ENCODE measurements around the gene IKZF2. TPM values are rescaled to one million over a fixed set of nuclear protein-coding genes. Genes with fewer than 3 reads are reported as not detected.

IKZF2 gene
- total and polyA plus RNA-seq, 4 donors = 0.35 to 4.7 (median 2.5) TPM

DNA sequence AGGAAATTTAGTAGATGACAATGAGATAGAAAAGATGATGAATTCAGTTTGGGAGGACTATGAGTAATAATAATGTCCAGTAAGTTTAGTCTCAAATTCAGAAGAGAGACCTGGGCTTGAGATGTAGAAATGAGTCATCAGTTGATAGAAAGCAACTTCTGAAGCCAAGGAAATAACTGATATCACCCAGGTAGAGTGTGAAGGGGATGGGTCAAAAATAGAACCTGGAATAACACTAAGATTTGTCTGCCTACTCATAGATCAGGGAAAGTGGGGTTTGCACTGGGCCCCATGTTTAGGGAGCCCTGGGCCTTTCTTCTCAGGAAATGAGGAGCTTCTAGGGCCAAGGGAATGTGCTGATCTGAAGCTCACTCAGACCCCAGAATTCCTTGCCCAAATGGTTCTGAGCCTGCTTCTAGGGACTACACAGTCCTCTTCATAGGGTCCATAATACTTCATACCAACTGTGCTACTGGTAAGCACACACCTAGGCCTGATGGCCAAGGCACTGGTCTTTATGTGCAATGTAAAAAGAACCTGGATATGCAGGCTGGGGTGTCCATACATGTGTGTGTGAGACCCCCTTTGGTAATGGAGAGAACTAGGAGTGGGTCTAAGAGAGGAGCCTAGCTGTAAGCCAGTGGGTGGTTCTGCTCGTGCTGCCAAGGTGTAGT is 141.2 kb downstream of the IKZF2 start:
- Histone ChIP-seq H3K4me1 (ENCODE audit: control insufficient read depth in 4 of 4, insufficient read depth in 4 of 4, low read length in 3 of 4) (no peaks in the 10 kb centered on the region), H3K27me3 (ENCODE audit: control insufficient read depth in 4 of 4, insufficient read depth in 4 of 4, low read length in 3 of 4) (no peaks in the 10 kb centered on the region), H3K9ac (ENCODE audit: low read depth in 1 of 2, low read length in 2 of 2) (no peak overlapping the region), H3K36me3 (ENCODE audit: control insufficient read depth in 4 of 4, insufficient read depth in 3 of 4, low read depth in 1 of 4, low read length in 3 of 4) (peaks cover 0 to 7% (median 5%) of the 10 kb centered on the region in 4 donors), H3K27ac (ENCODE audit: low read depth in 1 of 2, low read length in 2 of 2) (no peak overlapping the region), H3K4me3 (ENCODE audit: low read depth in 1 of 3, low read length in 3 of 3) (no peak overlapping the region), H3K9me3 (ENCODE audit: control insufficient read depth in 4 of 4, low read length in 3 of 4) (no peaks in the 10 kb centered on the region)
- 92% methylated on average over 1 of the region's 1 CpG for WGBS
- TF ChIP-seq FOXA1 (IDR thresholded peaks at IDR 0.05) = no peak
- no peak for TF ChIP-seq RXRA (IDR thresholded peaks at IDR 0.05)
- no peak for TF ChIP-seq RAD21 (IDR thresholded peaks at IDR 0.05)
- TF ChIP-seq, protein P1, sequence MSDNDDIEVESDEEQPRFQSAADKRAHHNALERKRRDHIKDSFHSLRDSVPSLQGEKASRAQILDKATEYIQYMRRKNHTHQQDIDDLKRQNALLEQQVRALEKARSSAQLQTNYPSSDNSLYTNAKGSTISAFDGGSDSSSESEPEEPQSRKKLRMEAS (IDR thresholded peaks at IDR 0.05) = no peak
- TF ChIP-seq GABPA (IDR thresholded peaks at IDR 0.05 in 1 of 2, conservative IDR thresholded peaks at IDR 0.05 in 1 of 2) = no peak
- TF ChIP-seq TAF1 (conservative IDR thresholded peaks at IDR 0.05) = no peak
- no peak for TF ChIP-seq HNF4A (conservative IDR thresholded peaks at IDR 0.05)
- TF ChIP-seq, protein P2, sequence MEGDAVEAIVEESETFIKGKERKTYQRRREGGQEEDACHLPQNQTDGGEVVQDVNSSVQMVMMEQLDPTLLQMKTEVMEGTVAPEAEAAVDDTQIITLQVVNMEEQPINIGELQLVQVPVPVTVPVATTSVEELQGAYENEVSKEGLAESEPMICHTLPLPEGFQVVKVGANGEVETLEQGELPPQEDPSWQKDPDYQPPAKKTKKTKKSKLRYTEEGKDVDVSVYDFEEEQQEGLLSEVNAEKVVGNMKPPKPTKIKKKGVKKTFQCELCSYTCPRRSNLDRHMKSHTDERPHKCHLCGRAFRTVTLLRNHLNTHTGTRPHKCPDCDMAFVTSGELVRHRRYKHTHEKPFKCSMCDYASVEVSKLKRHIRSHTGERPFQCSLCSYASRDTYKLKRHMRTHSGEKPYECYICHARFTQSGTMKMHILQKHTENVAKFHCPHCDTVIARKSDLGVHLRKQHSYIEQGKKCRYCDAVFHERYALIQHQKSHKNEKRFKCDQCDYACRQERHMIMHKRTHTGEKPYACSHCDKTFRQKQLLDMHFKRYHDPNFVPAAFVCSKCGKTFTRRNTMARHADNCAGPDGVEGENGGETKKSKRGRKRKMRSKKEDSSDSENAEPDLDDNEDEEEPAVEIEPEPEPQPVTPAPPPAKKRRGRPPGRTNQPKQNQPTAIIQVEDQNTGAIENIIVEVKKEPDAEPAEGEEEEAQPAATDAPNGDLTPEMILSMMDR (IDR thresholded peaks at IDR 0.05; ENCODE audit: low read depth, low read length, missing input control) = no peak
- DNase-seq (ENCODE audit: low spot score) = no peak

DNA sequence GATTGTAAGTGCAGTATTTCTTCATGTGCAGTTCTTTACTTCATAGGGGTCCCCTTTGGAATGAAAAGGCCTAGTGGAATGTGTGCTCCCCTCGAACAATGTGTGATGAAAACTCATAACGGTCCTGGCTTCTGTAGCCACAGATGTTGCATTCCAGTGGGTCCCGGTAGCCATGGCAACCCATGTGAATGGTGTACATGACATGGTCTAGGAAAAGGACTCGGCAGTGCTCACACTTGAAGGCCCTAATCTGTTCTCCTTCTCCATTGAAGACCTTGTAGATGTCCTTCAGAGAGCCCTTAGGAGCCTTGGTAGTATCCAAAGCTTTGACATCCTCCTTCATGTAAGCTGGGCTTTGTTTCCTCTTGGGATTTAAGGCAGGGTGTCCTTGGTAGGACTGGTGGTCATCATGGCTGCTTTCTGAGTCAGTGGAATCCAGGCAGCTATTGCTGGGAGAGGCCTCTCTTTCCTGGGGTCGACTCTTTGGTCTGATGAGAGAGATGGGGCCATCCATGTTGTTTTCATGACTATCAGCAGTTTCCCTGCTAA is 144.0 kb downstream of the IKZF2 start:
- no peak overlapping the region for H3K4me3 ChIP-seq (ENCODE audit: low read depth in 1 of 3, low read length in 3 of 3)
- H3K9ac ChIP-seq (ENCODE audit: low read depth in 1 of 2, low read length in 2 of 2) = no peak overlapping the region
- 84% methylated on average over 5 of the region's 5 CpGs for WGBS
- DNase-seq (ENCODE audit: low spot score) = no peak
- TF ChIP-seq EGR1 (IDR thresholded peaks at IDR 0.05; ENCODE audit: low read depth in 2 of 2) = no peak
- TF ChIP-seq GABPA (IDR thresholded peaks at IDR 0.05 in 1 of 2, conservative IDR thresholded peaks at IDR 0.05 in 1 of 2) = no peak
- TF ChIP-seq, protein P3, sequence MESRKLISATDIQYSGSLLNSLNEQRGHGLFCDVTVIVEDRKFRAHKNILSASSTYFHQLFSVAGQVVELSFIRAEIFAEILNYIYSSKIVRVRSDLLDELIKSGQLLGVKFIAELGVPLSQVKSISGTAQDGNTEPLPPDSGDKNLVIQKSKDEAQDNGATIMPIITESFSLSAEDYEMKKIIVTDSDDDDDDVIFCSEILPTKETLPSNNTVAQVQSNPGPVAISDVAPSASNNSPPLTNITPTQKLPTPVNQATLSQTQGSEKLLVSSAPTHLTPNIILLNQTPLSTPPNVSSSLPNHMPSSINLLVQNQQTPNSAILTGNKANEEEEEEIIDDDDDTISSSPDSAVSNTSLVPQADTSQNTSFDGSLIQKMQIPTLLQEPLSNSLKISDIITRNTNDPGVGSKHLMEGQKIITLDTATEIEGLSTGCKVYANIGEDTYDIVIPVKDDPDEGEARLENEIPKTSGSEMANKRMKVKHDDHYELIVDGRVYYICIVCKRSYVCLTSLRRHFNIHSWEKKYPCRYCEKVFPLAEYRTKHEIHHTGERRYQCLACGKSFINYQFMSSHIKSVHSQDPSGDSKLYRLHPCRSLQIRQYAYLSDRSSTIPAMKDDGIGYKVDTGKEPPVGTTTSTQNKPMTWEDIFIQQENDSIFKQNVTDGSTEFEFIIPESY (IDR thresholded peaks at IDR 0.05) = no peak
- TF ChIP-seq, protein P4, sequence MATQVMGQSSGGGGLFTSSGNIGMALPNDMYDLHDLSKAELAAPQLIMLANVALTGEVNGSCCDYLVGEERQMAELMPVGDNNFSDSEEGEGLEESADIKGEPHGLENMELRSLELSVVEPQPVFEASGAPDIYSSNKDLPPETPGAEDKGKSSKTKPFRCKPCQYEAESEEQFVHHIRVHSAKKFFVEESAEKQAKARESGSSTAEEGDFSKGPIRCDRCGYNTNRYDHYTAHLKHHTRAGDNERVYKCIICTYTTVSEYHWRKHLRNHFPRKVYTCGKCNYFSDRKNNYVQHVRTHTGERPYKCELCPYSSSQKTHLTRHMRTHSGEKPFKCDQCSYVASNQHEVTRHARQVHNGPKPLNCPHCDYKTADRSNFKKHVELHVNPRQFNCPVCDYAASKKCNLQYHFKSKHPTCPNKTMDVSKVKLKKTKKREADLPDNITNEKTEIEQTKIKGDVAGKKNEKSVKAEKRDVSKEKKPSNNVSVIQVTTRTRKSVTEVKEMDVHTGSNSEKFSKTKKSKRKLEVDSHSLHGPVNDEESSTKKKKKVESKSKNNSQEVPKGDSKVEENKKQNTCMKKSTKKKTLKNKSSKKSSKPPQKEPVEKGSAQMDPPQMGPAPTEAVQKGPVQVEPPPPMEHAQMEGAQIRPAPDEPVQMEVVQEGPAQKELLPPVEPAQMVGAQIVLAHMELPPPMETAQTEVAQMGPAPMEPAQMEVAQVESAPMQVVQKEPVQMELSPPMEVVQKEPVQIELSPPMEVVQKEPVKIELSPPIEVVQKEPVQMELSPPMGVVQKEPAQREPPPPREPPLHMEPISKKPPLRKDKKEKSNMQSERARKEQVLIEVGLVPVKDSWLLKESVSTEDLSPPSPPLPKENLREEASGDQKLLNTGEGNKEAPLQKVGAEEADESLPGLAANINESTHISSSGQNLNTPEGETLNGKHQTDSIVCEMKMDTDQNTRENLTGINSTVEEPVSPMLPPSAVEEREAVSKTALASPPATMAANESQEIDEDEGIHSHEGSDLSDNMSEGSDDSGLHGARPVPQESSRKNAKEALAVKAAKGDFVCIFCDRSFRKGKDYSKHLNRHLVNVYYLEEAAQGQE (IDR thresholded peaks at IDR 0.05) = no peak
- TF ChIP-seq SP1 (IDR thresholded peaks at IDR 0.05) = no peak
- TF ChIP-seq, protein P2 (IDR thresholded peaks at IDR 0.05; ENCODE audit: low read depth, low read length, missing input control) = no peak
- no peak for TF ChIP-seq HNF4G (IDR thresholded peaks at IDR 0.05)
- peaks cover 0 to 7% (median 5%) of the 10 kb centered on the region in 4 donors for H3K36me3 ChIP-seq (ENCODE audit: control insufficient read depth in 4 of 4, insufficient read depth in 3 of 4, low read depth in 1 of 4, low read length in 3 of 4)
- H3K9me3 ChIP-seq (ENCODE audit: control insufficient read depth in 4 of 4, low read length in 3 of 4) = no peaks in the 10 kb centered on the region
- H3K27ac ChIP-seq (ENCODE audit: low read depth in 1 of 2, low read length in 2 of 2) = no peak overlapping the region
- no peaks in the 10 kb centered on the region for H3K27me3 ChIP-seq (ENCODE audit: control insufficient read depth in 4 of 4, insufficient read depth in 4 of 4, low read length in 3 of 4)
- no peaks in the 10 kb centered on the region for H3K4me1 ChIP-seq (ENCODE audit: control insufficient read depth in 4 of 4, insufficient read depth in 4 of 4, low read length in 3 of 4)
